DOHH2 (cell line): ENCODE measurements around the gene TMEM184A.

Source experiments
- H3F3A ChIP-seq: fragments of 200-600 bp; sonication (generic), shearing (Covaris generic); 2 replicates; pipeline ENCODE4 v1.6.0; 2016; ENCODE audit warnings: antibody characterized with exemption, mild to moderate bottlenecking; ENCODE audit not compliant: control insufficient read depth, insufficient read depth
- H3K27ac ChIP-seq: fragments of 200-600 bp; sonication (generic); 2 replicates; pipeline ENCODE4 v1.5.1; 2014; ENCODE audit warnings: low read depth, mild to moderate bottlenecking, low read length, moderate library complexity
- H3K27me3 ChIP-seq: fragments of 200-600 bp; sonication (generic); 2 replicates; pipeline ENCODE4 v1.6.1; 2014; ENCODE audit warnings: mild to moderate bottlenecking, low read length, mixed read lengths; ENCODE audit not compliant: control insufficient read depth
- H3K36me3 ChIP-seq: fragments of 200-600 bp; sonication (generic); 2 replicates; pipeline ENCODE4 v1.6.1; 2014; ENCODE audit warnings: mild to moderate bottlenecking, low read length, moderate library complexity, mixed read lengths; ENCODE audit not compliant: control insufficient read depth
- H3K4me1 ChIP-seq: fragments of 200-600 bp; sonication (generic); 2 replicates; pipeline ENCODE4 v1.6.1; 2014; ENCODE audit warnings: mild to moderate bottlenecking, low read length, mixed read lengths; ENCODE audit not compliant: control insufficient read depth
- H3K4me2 ChIP-seq: fragments of 200-600 bp; sonication (generic); 2 replicates; pipeline ENCODE4 v1.6.0; 2014; ENCODE audit warnings: mild to moderate bottlenecking, low read length, moderate library complexity
- H3K4me3 ChIP-seq: fragments of 200-600 bp; sonication (generic); 2 replicates; pipeline ENCODE4 v1.5.1; 2014; ENCODE audit warnings: mild to moderate bottlenecking, low read length, mixed read lengths
- H3K79me2 ChIP-seq: fragments of 200-600 bp; sonication (generic); 2 replicates; pipeline ENCODE4 v1.6.1; 2014; ENCODE audit warnings: mild to moderate bottlenecking, low read length, mixed read lengths; ENCODE audit not compliant: control insufficient read depth
- H3K9me2 ChIP-seq: fragments of 200-600 bp; sonication (generic); replicated peaks from 2 replicates; pipeline ENCODE4 v1.6.1; 2014; ENCODE audit warnings: mild to moderate bottlenecking, low read length, mixed read lengths; ENCODE audit not compliant: control insufficient read depth
- H3K9me3 ChIP-seq: fragments of 200-600 bp; sonication (generic); 2 replicates; pipeline ENCODE4 v1.6.1; 2014; ENCODE audit warnings: antibody characterized with exemption, low read length, mixed read lengths; ENCODE audit not compliant: control insufficient read depth, insufficient read depth
- H4K20me1 ChIP-seq: fragments of 200-600 bp; sonication (generic); 2 replicates; pipeline ENCODE4 v1.6.0; 2014; ENCODE audit warnings: low read depth, mild to moderate bottlenecking, antibody characterized with exemption, low read length, moderate library complexity; ENCODE audit not compliant: control insufficient read depth, insufficient read depth
- EZH2phosphoT487 ChIP-seq: fragments of 200-600 bp; sonication (generic); IDR thresholded peaks from 2 replicates; pipeline ENCODE4 v1.6.1; 2017; ENCODE audit warnings: borderline replicate concordance, mild to moderate bottlenecking, antibody characterized with exemption, low read length, moderate library complexity, mixed read lengths
- TF ChIP-seq, protein P1 (sequence below): fragments of 200-600 bp; sonication (generic); IDR thresholded peaks from one replicate; pipeline ENCODE4 v1.5.1; 2014; ENCODE audit warnings: antibody characterized with exemption, mild to moderate bottlenecking, low read depth, low read length; ENCODE audit not compliant: poor library complexity, severe bottlenecking

TMEM184A gene

DNA sequence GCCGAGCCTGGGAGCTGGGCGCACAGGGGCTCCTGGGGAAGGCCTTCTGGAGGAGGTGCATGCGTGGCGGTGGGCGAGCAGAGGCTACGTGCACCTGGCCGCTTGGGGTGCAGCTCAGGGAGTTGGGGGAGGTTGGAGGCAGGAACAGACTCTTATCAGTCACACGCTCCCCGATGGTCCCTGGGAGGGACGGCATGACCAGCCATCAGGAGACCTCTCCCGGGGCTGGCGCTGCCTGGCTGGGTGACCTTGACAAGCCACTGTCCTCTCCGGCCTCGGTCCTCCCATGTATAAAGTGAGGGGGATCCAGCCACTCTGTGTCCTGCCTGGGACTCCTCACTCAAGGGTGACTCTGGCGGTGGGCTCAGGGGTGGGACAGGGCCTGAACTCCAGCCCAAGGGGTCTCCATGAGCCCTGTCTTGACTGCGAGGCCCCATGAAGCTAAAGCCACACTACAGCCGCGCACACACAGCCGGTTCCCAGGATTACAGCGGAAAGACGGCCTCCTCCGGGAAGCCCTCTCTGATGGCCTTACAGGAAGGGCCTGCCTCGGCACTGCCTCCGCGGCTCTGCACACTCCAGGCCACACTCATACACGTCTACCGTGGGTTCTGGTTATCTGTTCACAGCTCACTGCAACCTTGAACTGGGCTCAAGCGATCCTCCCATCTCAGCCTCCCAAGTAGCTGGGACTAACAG is 2.3 kb downstream of the TMEM184A start:
- no peaks in the 10 kb centered on the region for H3K9me2 ChIP-seq
- no peaks in the 10 kb centered on the region for H3K36me3 ChIP-seq
- H3K79me2 ChIP-seq, result no peaks in the 10 kb centered on the region
- no peaks in the 10 kb centered on the region for H3K27me3 ChIP-seq
- H3K4me3 ChIP-seq, result no peak overlapping the region
- no peak overlapping the region for H3K27ac ChIP-seq
- H3F3A ChIP-seq, result no peaks in the 10 kb centered on the region
- no peaks in the 10 kb centered on the region for H3K9me3 ChIP-seq
- H4K20me1 ChIP-seq, result no peaks in the 10 kb centered on the region
- TF ChIP-seq, protein P1, sequence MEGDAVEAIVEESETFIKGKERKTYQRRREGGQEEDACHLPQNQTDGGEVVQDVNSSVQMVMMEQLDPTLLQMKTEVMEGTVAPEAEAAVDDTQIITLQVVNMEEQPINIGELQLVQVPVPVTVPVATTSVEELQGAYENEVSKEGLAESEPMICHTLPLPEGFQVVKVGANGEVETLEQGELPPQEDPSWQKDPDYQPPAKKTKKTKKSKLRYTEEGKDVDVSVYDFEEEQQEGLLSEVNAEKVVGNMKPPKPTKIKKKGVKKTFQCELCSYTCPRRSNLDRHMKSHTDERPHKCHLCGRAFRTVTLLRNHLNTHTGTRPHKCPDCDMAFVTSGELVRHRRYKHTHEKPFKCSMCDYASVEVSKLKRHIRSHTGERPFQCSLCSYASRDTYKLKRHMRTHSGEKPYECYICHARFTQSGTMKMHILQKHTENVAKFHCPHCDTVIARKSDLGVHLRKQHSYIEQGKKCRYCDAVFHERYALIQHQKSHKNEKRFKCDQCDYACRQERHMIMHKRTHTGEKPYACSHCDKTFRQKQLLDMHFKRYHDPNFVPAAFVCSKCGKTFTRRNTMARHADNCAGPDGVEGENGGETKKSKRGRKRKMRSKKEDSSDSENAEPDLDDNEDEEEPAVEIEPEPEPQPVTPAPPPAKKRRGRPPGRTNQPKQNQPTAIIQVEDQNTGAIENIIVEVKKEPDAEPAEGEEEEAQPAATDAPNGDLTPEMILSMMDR, result no peak
- TF ChIP-seq EZH2phosphoT487, result no peak
- H3K4me2 ChIP-seq, result no peak overlapping the region
- H3K4me1 ChIP-seq, result peaks cover 8% of the 10 kb centered on the region; the same call in 1 of the 2 replicates

DNA sequence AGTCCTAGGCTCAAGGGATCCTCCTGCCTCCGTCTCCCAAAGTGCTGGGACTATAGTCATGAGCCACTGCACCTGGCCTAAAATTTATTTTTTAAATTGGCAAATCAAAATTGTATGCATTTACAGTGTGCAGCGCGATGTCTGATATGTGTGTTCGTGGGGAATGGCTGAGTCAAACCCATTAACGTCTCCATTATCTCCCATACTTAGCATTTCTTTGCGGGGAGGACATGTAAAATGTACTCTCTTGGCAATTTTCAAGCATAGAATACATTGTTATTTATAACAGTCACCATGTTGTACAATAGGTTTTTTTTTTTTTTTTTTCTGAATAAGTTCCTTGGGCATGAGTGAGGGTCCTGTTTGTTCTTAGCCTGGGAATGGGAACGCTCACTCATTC is 3.8 kb downstream of the TMEM184A start:
- H3K4me2 ChIP-seq, result no peak overlapping the region
- no peak overlapping the region for H3K4me3 ChIP-seq
- no peaks in the 10 kb centered on the region for H3K9me2 ChIP-seq
- H3K79me2 ChIP-seq, result no peaks in the 10 kb centered on the region
- no peaks in the 10 kb centered on the region for H3K36me3 ChIP-seq
- no peaks in the 10 kb centered on the region for H3K9me3 ChIP-seq
- no peaks in the 10 kb centered on the region for H4K20me1 ChIP-seq
- TF ChIP-seq EZH2phosphoT487, result no peak
- TF ChIP-seq, protein P1, result no peak
- peaks cover 7% of the 10 kb centered on the region; the same call in 1 of the 2 replicates for H3K4me1 ChIP-seq
- H3K27ac ChIP-seq, result no peak overlapping the region
- no peaks in the 10 kb centered on the region for H3K27me3 ChIP-seq
- no peaks in the 10 kb centered on the region for H3F3A ChIP-seq

DNA sequence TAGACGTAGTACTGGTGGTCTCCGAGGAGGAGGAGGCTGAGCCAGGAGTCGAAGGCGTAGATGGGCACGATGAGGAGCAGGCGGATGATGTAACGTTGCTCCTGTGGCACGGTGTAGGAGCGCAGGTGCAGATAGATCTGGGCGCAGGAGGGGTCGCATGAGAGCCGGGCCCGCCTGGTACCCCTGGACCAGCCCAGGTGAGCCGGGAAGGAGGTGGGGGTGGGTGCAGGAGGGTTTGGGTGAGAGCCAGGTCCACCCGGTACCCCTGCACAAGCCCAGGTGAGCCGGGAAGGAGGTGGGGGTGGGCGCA is 5.2 kb downstream of the TMEM184A start:
- Histone ChIP-seq H3K4me2 (no peak overlapping the region), H3K4me3 (no peak overlapping the region), H3K27ac (no peak overlapping the region), H3K9me2 (no peaks in the 10 kb centered on the region), H3K9me3 (no peaks in the 10 kb centered on the region), H4K20me1 (no peaks in the 10 kb centered on the region), H3F3A (no peaks in the 10 kb centered on the region), H3K36me3 (no peaks in the 10 kb centered on the region), H3K79me2 (no peaks in the 10 kb centered on the region), H3K4me1 (peaks cover 7% of the 10 kb centered on the region; the same call in 1 of the 2 replicates), H3K27me3 (no peaks in the 10 kb centered on the region)
- TF ChIP-seq, protein P1, result no peak
- no peak for TF ChIP-seq EZH2phosphoT487
